HepG2 (cell line): ENCODE measurements around the gene SPRYD3. TPM values are rescaled to one million over a fixed set of nuclear protein-coding genes. Genes with fewer than 3 reads are reported as not detected.

Source experiments
- ATF7-NPFF ChIP-seq: sonication (generic); formaldehyde crosslinking; IDR thresholded peaks from 2 replicates; pipeline ENCODE4 v1.8.1; 2023; ENCODE audit warnings: mild to moderate bottlenecking, low read depth, missing genetic modification reagents, moderate library complexity
- BRCA1 ChIP-seq: sonication (generic); formaldehyde crosslinking; IDR thresholded peaks from 2 replicates; pipeline ENCODE4 v1.4.0; 2020; ENCODE audit warnings: missing genetic modification reagents
- CBX5 ChIP-seq: sonication (generic); formaldehyde crosslinking; IDR thresholded peaks from 2 replicates; pipeline ENCODE4 v1.4.0; 2020; ENCODE audit warnings: missing genetic modification reagents, borderline replicate concordance
- DNMT1 ChIP-seq: sonication (generic); formaldehyde crosslinking; IDR thresholded peaks from 2 replicates; pipeline ENCODE4 v1.5.1; 2020; ENCODE audit warnings: mild to moderate bottlenecking, missing genetic modification reagents
- E2F1 ChIP-seq: sonication (generic); formaldehyde crosslinking; IDR thresholded peaks from 2 replicates; pipeline ENCODE4 v1.5.0; 2020; ENCODE audit warnings: missing genetic modification reagents
- FIP1L1 ChIP-seq: fragments of 200-400 bp; formaldehyde crosslinking; IDR thresholded peaks from 2 replicates; pipeline ENCODE4 v1.6.1; 2018; ENCODE audit warnings: low read depth, mild to moderate bottlenecking, low read length, moderate library complexity, borderline replicate concordance; ENCODE audit not compliant: insufficient read depth
- KAT2B ChIP-seq: fragments of 150-350 bp; IDR thresholded peaks from 2 replicates; pipeline ENCODE4 v1.6.1; 2014; ENCODE audit warnings: low read depth, low read length, borderline replicate concordance
- MTA3 ChIP-seq: sonication (generic); formaldehyde crosslinking; IDR thresholded peaks from 2 replicates; pipeline ENCODE4 v1.4.0; 2020; ENCODE audit warnings: missing genetic modification reagents
- MTERF4 ChIP-seq: sonication (generic); formaldehyde crosslinking; IDR thresholded peaks from 2 replicates; pipeline ENCODE4 v1.8.0; 2023; ENCODE audit warnings: mild to moderate bottlenecking, missing genetic modification reagents
- NFYB ChIP-seq: sonication (generic); formaldehyde crosslinking; IDR thresholded peaks from 2 replicates; pipeline ENCODE4 v1.4.0; 2020; ENCODE audit warnings: missing genetic modification reagents
- RFXANK ChIP-seq: IDR thresholded peaks from 2 replicates; pipeline ENCODE4 v1.6.1; 2016
- SOX6 ChIP-seq, 2 experiments: fragments of 450-650 bp in 1 of 2; sonication (generic) in 1 of 2; formaldehyde crosslinking in 1 of 2; IDR thresholded peaks; 2 replicates each; pipeline versions ENCODE4 v1.4.0 to v1.6.1; 2017 to 2020; ENCODE audit warnings: antibody characterized with exemption in 1 of 2, mild to moderate bottlenecking in 1 of 2, missing genetic modification reagents in 1 of 2
- TCF12 ChIP-seq, 2 experiments: fragments of 450-650 bp in 1 of 2; sonication (generic) in 1 of 2; formaldehyde crosslinking in 1 of 2; IDR thresholded peaks; 2 replicates each; pipeline versions ENCODE4 v1.6.1 to v1.8.0; 2017 to 2022; ENCODE audit warnings: antibody characterized with exemption in 1 of 2, mild to moderate bottlenecking in 1 of 2, missing genetic modification reagents in 1 of 2, moderate library complexity in 1 of 2
- TCF7L2 ChIP-seq: IDR thresholded peaks from 2 replicates; pipeline ENCODE4 v1.6.1; 2011; ENCODE audit warnings: mild to moderate bottlenecking, low read depth, low read length, moderate library complexity
- THYN1 ChIP-seq: sonication (generic); formaldehyde crosslinking; IDR thresholded peaks from 2 replicates; pipeline ENCODE4 v1.8.1; 2023; ENCODE audit warnings: low read depth, mild to moderate bottlenecking, moderate library complexity, missing genetic modification reagents, borderline replicate concordance
- TOE1 ChIP-seq: sonication (generic); formaldehyde crosslinking; IDR thresholded peaks from 2 replicates; pipeline ENCODE4 v1.4.0; 2020; ENCODE audit warnings: mild to moderate bottlenecking, missing genetic modification reagents
- ZBTB42 ChIP-seq: sonication (generic); formaldehyde crosslinking; IDR thresholded peaks from 2 replicates; pipeline ENCODE4 v1.5.0; 2020; ENCODE audit warnings: mild to moderate bottlenecking, missing genetic modification reagents
- ZNF18 ChIP-seq: sonication (generic); formaldehyde crosslinking; IDR thresholded peaks from 2 replicates; pipeline ENCODE4 v1.8.0; 2022; ENCODE audit warnings: mild to moderate bottlenecking, missing genetic modification reagents; ENCODE audit not compliant: insufficient replicate concordance
- ZNF30 ChIP-seq: sonication (generic); formaldehyde crosslinking; IDR thresholded peaks from 2 replicates; pipeline ENCODE4 v1.5.0; 2020; ENCODE audit warnings: mild to moderate bottlenecking, missing genetic modification reagents
- ZNF484 ChIP-seq: sonication (generic); formaldehyde crosslinking; IDR thresholded peaks from 2 replicates; pipeline ENCODE4 v1.5.1; 2020; ENCODE audit warnings: mild to moderate bottlenecking, low read depth, missing genetic modification reagents, borderline replicate concordance
- ZNF510 ChIP-seq: sonication (generic); formaldehyde crosslinking; IDR thresholded peaks from 2 replicates; pipeline ENCODE4 v1.4.0; 2020; ENCODE audit warnings: low read depth, mild to moderate bottlenecking, missing genetic modification reagents
- ZNF564 ChIP-seq: sonication (generic); formaldehyde crosslinking; IDR thresholded peaks from 2 replicates; pipeline ENCODE4 v1.8.1; 2023; ENCODE audit warnings: mild to moderate bottlenecking, missing genetic modification reagents
- ZNF576 ChIP-seq: sonication (generic); formaldehyde crosslinking; IDR thresholded peaks from 2 replicates; pipeline ENCODE4 v1.4.0; 2020; ENCODE audit warnings: mild to moderate bottlenecking, missing genetic modification reagents
- ZNF605 ChIP-seq: sonication (generic); formaldehyde crosslinking; IDR thresholded peaks from 2 replicates; pipeline ENCODE4 v1.8.0; 2022; ENCODE audit warnings: mild to moderate bottlenecking, missing genetic modification reagents
- polyA plus RNA-seq, 8 experiments: library from polyadenylated mRNA; depleted of rRNA in 3 of 8; stranded (reverse) in 7 of 8; unstranded in 1 of 8; fragments of >200 nt; fragmentation: Illumina TruSeq in 4 of 8; extraction: Trizol in 4 of 8; gene quantifications; 2 replicates each; pipeline versions ENCODE4 v1.2.1 to v1.2.3, GENCODE V29; 2011 to 2016; ENCODE audit warnings: low read depth in 4 of 8, missing spikeins in 1 of 8, mixed read lengths in 1 of 8; ENCODE audit not compliant: insufficient read depth in 1 of 8
- total RNA-seq, 5 experiments: library from RNA; depleted of rRNA; stranded (reverse); fragments of >200 nt; fragmentation: Illumina TruSeq; extraction: Trizol; gene quantifications; 2 replicates each; pipeline ENCODE4 v1.2.3, GENCODE V29; 2016; ENCODE audit warnings: low read depth in 1 of 5

The SPRYD3 gene
- total and polyA plus RNA-seq, 2 of the 13 experiments (the other 11 are each of a cell fraction or from before 2014, with no cell fraction given) = 9.0 to 9.2 TPM

GRCh38 chr12:53053218-53054111, 25.7 kb downstream of the SPRYD3 start (continued):
- TF ChIP-seq ZBTB42 (no peak), TOE1 (CRISPR knock-in tag) (no peak), NFYB (0 out of 2 replicates have a peak, but pooled peaks have one; percentile 20), TCF7L2 (no peak), ZNF30 (CRISPR knock-in tag) (no peak), ZNF510 (no peak), E2F1 (no peak), RFXANK (no peak), CBX5 (CRISPR knock-in tag) (peak; percentile 61; the same call in 1 of the 2 replicates), KAT2B (no peak), FIP1L1 (no peak), MTERF4 (CRISPR knock-in tag) (no peak), DNMT1 (CRISPR knock-in tag) (no peak), THYN1 (CRISPR knock-in tag) (no peak), BRCA1 (CRISPR knock-in tag) (no peak), ATF7-NPFF (CRISPR knock-in tag) (no peak), MTA3 (CRISPR knock-in tag) (no peak), ZNF484 (CRISPR knock-in tag) (no peak), ZNF576 (CRISPR knock-in tag) (no peak), SOX6 (IDR thresholded peaks at IDR 0.05) (no peak), SOX6 (CRISPR knock-in tag; IDR thresholded peaks at IDR 0.05) (peak; percentile 24; the same call in 1 of the 2 replicates), TCF12 (IDR thresholded peaks at IDR 0.05) (no peak), TCF12 (CRISPR knock-in tag; IDR thresholded peaks at IDR 0.05) (0 out of 2 replicates have a peak, but pooled peaks have one; percentile 20), ZNF605 (CRISPR knock-in tag) (no peak), ZNF18 (CRISPR knock-in tag) (no peak), ZNF564 (no peak)
